ENCODE results near the gene CCDC195.

Gene CCDC195

GRCh38 chr2:224723586-224724217 lies 7.5 kb upstream of the CCDC195 start:
- DNase-seq (ENCODE audit: low read depth in 1 of 2, low spot score in 1 of 2), result no peak
- in situ Hi-C loops (cut with HindIII; ENCODE audit: low pct_unique_long_range_greater_than_20kb, low sequenced_read_pairs), result no loop called here
- TF ChIP-seq JUND (IDR thresholded peaks at IDR 0.05; ENCODE audit: low read depth), result no peak

- TF ChIP-seq JUND (IDR thresholded peaks at IDR 0.05; ENCODE audit: low read depth), result no peak
- in situ Hi-C loops (cut with HindIII; ENCODE audit: low pct_unique_long_range_greater_than_20kb, low sequenced_read_pairs), result no loop called here
- no peak for DNase-seq (ENCODE audit: low read depth in 1 of 2, low spot score in 1 of 2)
Observed at GRCh38 chr2:224722770-224723169, 6.6 kb upstream of the CCDC195 start.

- no peak for DNase-seq (ENCODE audit: low read depth in 1 of 2, low spot score in 1 of 2)
- no peak for TF ChIP-seq JUND (IDR thresholded peaks at IDR 0.05; ENCODE audit: low read depth)
- in situ Hi-C loops (cut with HindIII; ENCODE audit: low pct_unique_long_range_greater_than_20kb, low sequenced_read_pairs), result no loop called here
Observed at GRCh38 chr2:224722250-224722649, 6.1 kb upstream of the CCDC195 start.

GRCh38 chr2:224716921-224717320 lies 756 bp upstream of the CCDC195 start:
- in situ Hi-C loops (cut with HindIII; ENCODE audit: low pct_unique_long_range_greater_than_20kb, low sequenced_read_pairs), result no loop called here
- TF ChIP-seq JUND (IDR thresholded peaks at IDR 0.05; ENCODE audit: low read depth), result no peak
- no peak for DNase-seq (ENCODE audit: low read depth in 1 of 2, low spot score in 1 of 2)

- in situ Hi-C loops (cut with HindIII; ENCODE audit: low pct_unique_long_range_greater_than_20kb, low sequenced_read_pairs), result no loop called here
- no peak for DNase-seq (ENCODE audit: low read depth in 1 of 2, low spot score in 1 of 2)
- TF ChIP-seq JUND (IDR thresholded peaks at IDR 0.05; ENCODE audit: low read depth), result no peak
Observed at GRCh38 chr2:224711859-224712665, 4.1 kb downstream of the CCDC195 start.

GRCh38 chr2:224711381-224711780 lies 4.8 kb downstream of the CCDC195 start:
- TF ChIP-seq JUND (IDR thresholded peaks at IDR 0.05; ENCODE audit: low read depth), result no peak
- no peak for DNase-seq (ENCODE audit: low read depth in 1 of 2, low spot score in 1 of 2)
- in situ Hi-C loops (cut with HindIII; ENCODE audit: low pct_unique_long_range_greater_than_20kb, low sequenced_read_pairs), result no loop called here

- in situ Hi-C loops (cut with HindIII; ENCODE audit: low pct_unique_long_range_greater_than_20kb, low sequenced_read_pairs), result no loop called here
- no peak for TF ChIP-seq JUND (IDR thresholded peaks at IDR 0.05; ENCODE audit: low read depth)
- no peak for DNase-seq (ENCODE audit: low read depth in 1 of 2, low spot score in 1 of 2)
Observed at GRCh38 chr2:224709301-224709700, 6.9 kb downstream of the CCDC195 start.

GRCh38 chr2:224694502-224694901 lies 21.7 kb downstream of the CCDC195 start:
- DNase-seq (ENCODE audit: low read depth in 1 of 2, low spot score in 1 of 2), result no peak
- TF ChIP-seq JUND (IDR thresholded peaks at IDR 0.05; ENCODE audit: low read depth), result no peak
- in situ Hi-C loops (cut with HindIII; ENCODE audit: low pct_unique_long_range_greater_than_20kb, low sequenced_read_pairs), result no loop called here

GRCh38 chr2:224691563-224691962 lies 24.6 kb downstream of the CCDC195 start:
- no peak for DNase-seq (ENCODE audit: low read depth in 1 of 2, low spot score in 1 of 2)
- no peak for TF ChIP-seq JUND (IDR thresholded peaks at IDR 0.05; ENCODE audit: low read depth)
- in situ Hi-C loops (cut with HindIII; ENCODE audit: low pct_unique_long_range_greater_than_20kb, low sequenced_read_pairs), result no loop called here

- no peak for DNase-seq (ENCODE audit: low read depth in 1 of 2, low spot score in 1 of 2)
- in situ Hi-C loops (cut with HindIII; ENCODE audit: low pct_unique_long_range_greater_than_20kb, low sequenced_read_pairs), result no loop called here
- TF ChIP-seq JUND (IDR thresholded peaks at IDR 0.05; ENCODE audit: low read depth), result no peak
Observed at GRCh38 chr2:224690868-224691267, 25.3 kb downstream of the CCDC195 start.

GRCh38 chr2:224689539-224689938 lies 26.6 kb downstream of the CCDC195 start:
- no peak for TF ChIP-seq JUND (IDR thresholded peaks at IDR 0.05; ENCODE audit: low read depth)
- no peak for DNase-seq (ENCODE audit: low read depth in 1 of 2, low spot score in 1 of 2)
- in situ Hi-C loops (cut with HindIII; ENCODE audit: low pct_unique_long_range_greater_than_20kb, low sequenced_read_pairs), result no loop called here

GRCh38 chr2:224688997-224689396 lies 27.2 kb downstream of the CCDC195 start:
- no peak for DNase-seq (ENCODE audit: low read depth in 1 of 2, low spot score in 1 of 2)
- no peak for TF ChIP-seq JUND (IDR thresholded peaks at IDR 0.05; ENCODE audit: low read depth)
- in situ Hi-C loops (cut with HindIII; ENCODE audit: low pct_unique_long_range_greater_than_20kb, low sequenced_read_pairs), result no loop called here

GRCh38 chr2:224687156-224687555 lies 29.0 kb downstream of the CCDC195 start:
- DNase-seq (ENCODE audit: low read depth in 1 of 2, low spot score in 1 of 2), result no peak
- in situ Hi-C loops (cut with HindIII; ENCODE audit: low pct_unique_long_range_greater_than_20kb, low sequenced_read_pairs), result no loop called here
- no peak for TF ChIP-seq JUND (IDR thresholded peaks at IDR 0.05; ENCODE audit: low read depth)
